GM21423 (cell line): ENCODE data around the gene ANKRD13D.

Experiments
- ATAC-seq: cut with Tn5 transposase; IDR thresholded peaks from one replicate; pipeline ENCODE4 v1.9.1; 2021; ENCODE audit warnings: mild to moderate bottlenecking, moderate library complexity; ENCODE audit not compliant: unreplicated experiment

Gene ANKRD13D

GRCh38 chr11:67285541-67286498 lies 3.3 kb upstream of the ANKRD13D start:
- no peak for ATAC-seq

- ATAC-seq = no peak
Measured at GRCh38 chr11:67286621-67287333, 2.3 kb upstream of the ANKRD13D start.

DNA sequence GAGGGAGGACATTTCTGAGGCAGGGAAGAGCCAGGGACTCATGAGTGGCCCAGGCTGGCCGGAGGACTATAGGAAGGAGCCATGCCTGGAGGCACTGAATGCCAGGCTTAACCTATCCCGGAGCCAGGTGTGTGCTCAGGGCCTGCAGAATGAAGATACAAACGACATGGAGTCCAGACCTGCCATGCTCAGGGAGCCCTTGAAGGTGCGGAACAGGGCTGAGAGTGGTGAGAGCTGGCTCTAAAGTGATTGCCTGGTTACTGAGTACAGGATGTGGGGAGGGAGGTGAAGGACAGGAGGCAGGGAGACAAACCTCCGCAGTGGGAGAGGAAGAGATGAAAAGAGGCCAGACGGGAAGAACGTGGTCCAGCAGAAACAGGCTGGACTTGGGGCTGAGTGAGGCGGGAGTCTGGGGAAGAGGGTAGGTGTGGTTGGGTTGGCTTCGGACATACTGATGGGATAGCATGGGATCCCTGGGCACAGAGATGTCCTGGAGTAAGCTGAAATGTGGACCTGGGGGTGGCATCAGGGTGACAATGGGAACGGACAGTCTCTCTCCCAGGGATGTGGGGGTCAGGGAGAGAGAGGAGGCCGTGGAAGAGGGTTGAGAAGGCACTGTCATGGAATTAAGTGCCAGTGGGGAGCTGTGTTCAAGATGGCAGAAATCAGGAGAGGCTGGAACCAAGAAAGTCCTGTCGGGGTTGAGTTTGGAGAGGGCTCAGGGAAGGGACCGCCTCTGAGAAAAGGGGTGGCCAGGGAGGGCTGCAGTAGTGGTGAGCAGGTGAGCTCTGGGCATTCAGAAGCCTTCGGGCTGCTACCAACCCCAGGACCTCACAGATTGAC lies 1.5 kb upstream of the ANKRD13D start:
- no peak for ATAC-seq

DNA sequence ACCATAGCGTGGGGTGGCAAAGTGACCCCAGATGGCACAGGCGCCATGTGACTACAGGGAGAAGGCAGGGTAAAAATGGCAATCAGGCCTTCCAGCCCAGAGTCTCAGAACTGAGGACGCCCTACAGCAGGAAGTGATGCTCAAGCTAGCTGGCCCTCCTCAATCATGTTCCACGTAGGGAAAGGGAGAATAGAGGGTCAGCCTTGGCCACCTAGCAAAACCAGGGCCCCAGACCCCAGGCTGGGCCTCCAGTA lies 978 bp upstream of the ANKRD13D start:
- no peak for ATAC-seq

- peak; percentile 58 for ATAC-seq
Measured at GRCh38 chr11:67288452-67289225, 464 bp upstream of the ANKRD13D start.

DNA sequence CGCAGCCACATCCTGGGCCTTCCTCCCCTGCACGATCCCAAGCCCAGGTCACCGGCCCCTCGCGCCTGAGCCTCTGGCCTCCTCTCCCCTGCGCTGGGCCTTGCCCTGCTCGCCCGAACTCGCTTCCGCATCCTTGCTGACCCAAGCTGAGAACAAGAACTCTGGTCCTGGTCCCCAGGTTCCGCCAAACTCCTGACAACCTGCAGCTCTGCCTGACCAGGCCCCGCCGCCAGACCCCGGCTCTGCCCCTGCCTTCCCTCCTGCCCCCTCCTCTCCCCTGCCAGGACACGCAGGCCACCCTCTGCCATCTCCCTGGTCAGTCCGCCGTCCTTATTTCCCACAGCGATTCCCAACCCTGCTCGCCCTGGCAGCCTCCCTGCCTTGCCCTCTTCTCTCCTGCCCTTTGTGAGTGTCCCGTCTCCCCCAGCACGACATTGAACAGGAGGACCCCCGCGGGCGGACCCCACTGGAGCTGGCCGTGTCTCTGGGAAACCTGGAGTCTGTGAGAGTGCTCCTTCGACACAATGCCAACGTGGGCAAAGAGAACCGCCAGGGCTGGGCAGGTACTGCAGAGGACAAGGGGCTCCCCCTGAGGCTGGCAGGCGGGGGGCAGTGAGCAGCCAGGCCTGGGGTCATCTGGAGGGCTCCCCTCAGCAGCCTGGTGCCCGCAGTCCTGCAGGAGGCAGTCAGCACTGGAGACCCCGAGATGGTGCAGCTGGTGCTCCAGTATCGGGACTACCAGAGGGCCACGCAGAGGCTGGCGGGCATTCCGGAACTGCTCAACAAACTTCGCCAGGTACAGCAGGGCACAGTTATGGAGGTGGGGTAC lies 762 bp downstream of the ANKRD13D start:
- no peak for ATAC-seq

DNA sequence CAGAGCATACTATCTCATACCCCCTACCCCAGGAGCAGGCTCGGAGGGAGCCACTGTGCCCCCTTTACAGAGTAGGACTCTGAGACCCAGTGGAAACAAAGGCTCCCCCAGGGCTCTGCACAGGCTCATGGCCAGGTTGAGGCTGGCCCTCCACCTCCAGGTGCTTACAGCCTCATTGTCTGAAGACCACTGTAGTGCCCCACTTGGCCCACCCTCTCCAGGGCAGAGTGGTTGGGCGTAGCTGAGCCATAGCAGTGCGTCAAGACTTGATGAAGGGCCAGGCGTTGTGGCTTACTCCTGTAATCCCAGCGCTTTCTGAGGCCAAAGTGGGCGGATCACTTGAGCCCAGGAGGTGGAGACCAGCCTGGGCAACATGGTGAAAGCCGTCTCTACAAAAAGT lies 1.7 kb downstream of the ANKRD13D start:
- ATAC-seq = no peak

DNA sequence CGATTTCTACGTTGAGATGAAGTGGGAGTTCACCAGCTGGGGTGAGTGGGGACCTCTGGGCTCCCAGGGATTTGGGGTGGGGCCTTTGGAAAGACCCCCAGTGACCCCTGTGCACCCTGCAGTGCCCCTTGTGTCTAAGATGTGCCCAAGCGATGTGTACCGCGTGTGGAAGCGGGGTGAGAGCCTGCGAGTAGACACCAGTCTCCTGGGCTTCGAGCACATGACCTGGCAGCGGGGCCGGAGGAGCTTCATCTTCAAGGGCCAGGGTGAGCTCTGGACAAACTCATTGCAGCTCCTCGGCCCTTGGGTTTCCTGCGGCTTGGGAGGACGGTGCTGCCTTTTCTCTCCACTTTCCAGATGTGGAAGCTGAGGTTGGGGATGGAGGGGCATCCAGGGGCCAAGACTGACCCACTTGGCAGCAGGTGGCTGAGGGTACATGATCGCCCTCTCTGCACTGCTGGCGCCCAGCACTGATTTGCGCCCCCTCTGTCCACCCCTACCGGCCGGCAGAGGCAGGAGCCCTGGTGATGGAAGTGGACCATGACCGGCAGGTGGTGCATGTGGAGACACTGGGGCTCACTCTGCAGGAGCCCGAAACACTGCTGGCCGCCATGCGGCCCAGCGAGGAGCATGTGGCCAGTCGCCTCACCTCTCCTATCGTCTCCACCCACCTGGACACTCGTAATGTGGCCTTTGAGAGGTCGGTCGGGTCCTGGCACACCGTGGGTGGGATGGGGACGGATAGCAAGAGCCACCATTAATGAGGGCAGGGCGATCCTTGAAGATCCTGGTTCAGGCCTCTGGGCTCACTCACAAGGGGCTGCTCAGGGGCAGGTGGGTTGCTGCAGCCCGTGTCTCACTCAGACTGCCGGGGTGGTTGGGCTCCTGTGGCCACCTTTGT lies 2.6 kb downstream of the ANKRD13D start:
- ATAC-seq = no peak

DNA sequence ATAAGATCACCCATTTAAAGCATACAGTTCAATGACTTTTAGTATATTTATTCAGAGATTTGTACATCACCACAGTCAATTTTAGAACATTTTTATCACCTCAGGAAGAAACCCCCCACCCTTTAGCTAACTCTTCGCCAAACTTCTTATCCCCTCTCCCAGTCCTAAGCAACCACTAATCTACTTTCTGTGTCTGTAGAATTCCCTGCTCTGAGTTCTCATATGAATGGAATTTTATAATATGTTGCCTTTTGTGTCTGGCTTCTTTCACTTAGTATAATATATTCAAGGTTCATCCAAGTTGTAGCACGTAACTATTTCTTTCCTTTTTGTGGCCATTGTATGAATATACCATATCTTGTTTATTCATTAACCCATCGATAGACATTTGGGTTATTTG lies 3.6 kb downstream of the ANKRD13D start:
- ATAC-seq = no peak

- no peak for ATAC-seq
Measured at GRCh38 chr11:67293090-67293489, 4.0 kb downstream of the ANKRD13D start.

DNA sequence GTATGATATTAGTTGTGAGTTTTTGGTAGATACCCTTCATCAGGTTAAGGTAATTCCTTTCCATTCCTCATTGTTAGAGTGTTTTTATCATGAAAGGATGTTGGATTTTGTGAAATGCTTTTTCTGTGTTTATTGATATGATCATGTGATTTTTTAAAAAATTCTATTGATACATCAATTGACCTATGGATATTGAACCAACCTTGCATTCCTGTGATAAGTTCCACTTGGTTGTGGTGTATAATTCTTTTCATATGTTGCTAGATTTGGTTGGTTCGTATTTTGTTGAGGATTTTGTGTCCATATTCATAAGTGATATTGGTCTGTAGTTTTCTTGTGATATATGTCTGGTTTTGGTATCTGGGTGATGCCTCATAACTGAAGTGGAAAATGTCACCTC lies 6.7 kb downstream of the ANKRD13D start:
- no peak for ATAC-seq

- ATAC-seq = no peak
Measured at GRCh38 chr11:67298786-67299185, 9.7 kb downstream of the ANKRD13D start.

- no peak for ATAC-seq
Measured at GRCh38 chr11:67299471-67300191, 10.5 kb downstream of the ANKRD13D start.

DNA sequence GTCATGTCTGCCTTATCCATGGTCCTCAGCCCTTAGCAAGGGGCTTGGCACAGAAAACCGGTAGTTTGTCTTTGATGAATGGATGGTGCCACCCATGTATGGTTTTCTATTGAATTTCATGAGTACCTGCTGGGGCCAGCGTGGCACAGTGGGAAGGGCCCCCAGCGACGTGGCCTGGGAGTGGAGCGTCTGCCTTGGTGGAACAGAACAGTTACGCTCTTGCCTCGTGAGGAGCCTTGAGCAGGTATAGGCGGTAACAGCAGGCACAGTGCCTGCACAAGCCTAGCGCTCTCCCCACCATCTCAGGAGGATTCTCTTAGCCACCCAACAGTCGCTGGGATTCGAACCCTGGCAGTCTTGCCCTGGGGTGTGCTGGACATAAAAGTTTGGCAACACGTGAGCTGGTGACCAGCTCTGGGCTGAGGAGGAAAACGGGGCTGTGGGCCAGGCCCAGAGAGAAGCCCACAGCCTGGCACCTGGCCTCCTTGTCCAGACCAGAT lies 11.2 kb downstream of the ANKRD13D start:
- no peak for ATAC-seq

- ATAC-seq = no peak
Measured at GRCh38 chr11:67300756-67301312, 11.7 kb downstream of the ANKRD13D start.

DNA sequence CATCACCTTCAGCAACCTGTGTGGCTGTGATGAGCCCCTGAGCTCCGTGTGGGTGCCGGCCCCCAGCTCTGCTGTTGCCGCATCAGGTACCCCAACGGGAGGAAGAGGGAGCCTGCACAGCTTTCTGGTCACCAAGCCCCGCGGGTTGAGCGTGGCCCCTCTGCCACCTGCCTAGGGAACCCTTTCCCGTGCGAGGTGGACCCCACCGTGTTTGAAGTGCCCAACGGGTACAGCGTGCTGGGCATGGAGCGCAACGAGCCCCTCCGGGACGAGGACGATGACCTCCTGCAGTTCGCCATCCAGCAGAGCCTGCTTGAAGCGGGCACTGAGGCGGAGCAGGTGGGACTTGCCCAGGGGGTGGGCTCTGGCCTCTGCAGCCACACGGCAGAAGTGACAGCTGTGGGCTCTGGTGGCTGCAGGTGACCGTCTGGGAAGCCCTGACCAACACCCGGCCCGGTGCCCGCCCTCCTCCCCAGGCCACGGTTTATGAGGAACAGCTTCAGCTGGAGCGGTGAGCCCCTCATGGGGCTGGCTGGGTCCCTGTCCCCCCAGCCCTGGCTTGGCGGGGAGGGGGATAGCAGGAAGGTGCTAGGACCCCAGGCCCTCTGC lies 12.3 kb downstream of the ANKRD13D start:
- ATAC-seq = no peak

GRCh38 chr11:67301951-67302516 lies 12.9 kb downstream of the ANKRD13D start:
- no peak for ATAC-seq
